Testis (tissue), 2 donors: ENCODE measurements around the gene ALB.

Experiments used
- POLR2A ChIP-seq: fragments of 450-650 bp; IDR thresholded peaks from one replicate; pipeline ENCODE4 v1.6.1; 2017; ENCODE audit warnings: antibody characterized with exemption, mild to moderate bottlenecking, moderate library complexity
- TF ChIP-seq, protein P1 (sequence below), 3 experiments: fragments of 450-650 bp in 2 of 3; fragments of 200-600 bp in 1 of 3; sonication (generic) in 1 of 3; IDR thresholded peaks; one replicate each; pipeline ENCODE4 v1.5.1; 2016 to 2019; ENCODE audit warnings: antibody characterized with exemption in 3 of 3, mild to moderate bottlenecking in 2 of 3, moderate library complexity in 1 of 3

DNA sequence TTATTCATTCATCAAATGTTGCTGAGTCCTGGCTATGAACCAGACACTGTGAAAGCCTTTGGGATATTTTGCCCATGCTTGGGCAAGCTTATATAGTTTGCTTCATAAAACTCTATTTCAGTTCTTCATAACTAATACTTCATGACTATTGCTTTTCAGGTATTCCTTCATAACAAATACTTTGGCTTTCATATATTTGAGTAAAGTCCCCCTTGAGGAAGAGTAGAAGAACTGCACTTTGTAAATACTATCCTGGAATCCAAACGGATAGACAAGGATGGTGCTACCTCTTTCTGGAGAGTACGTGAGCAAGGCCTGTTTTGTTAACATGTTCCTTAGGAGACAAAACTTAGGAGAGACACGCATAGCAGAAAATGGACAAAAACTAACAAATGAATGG, 30.2 kb downstream of the ALB start:
- TF ChIP-seq POLR2A, result no peak
- TF ChIP-seq, protein P1, sequence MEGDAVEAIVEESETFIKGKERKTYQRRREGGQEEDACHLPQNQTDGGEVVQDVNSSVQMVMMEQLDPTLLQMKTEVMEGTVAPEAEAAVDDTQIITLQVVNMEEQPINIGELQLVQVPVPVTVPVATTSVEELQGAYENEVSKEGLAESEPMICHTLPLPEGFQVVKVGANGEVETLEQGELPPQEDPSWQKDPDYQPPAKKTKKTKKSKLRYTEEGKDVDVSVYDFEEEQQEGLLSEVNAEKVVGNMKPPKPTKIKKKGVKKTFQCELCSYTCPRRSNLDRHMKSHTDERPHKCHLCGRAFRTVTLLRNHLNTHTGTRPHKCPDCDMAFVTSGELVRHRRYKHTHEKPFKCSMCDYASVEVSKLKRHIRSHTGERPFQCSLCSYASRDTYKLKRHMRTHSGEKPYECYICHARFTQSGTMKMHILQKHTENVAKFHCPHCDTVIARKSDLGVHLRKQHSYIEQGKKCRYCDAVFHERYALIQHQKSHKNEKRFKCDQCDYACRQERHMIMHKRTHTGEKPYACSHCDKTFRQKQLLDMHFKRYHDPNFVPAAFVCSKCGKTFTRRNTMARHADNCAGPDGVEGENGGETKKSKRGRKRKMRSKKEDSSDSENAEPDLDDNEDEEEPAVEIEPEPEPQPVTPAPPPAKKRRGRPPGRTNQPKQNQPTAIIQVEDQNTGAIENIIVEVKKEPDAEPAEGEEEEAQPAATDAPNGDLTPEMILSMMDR (IDR thresholded peaks at IDR 0.05), result peak in 2 of 3 experiments; percentile 33 to 44
